Measurements from ENCODE around the gene FOCAD. TPM values are rescaled to one million over a fixed set of nuclear protein-coding genes. Genes with fewer than 3 reads are reported as not detected.

Gene FOCAD
- total RNA-seq, 1 experiment from 2014 or later: 43.3 TPM

DNA sequence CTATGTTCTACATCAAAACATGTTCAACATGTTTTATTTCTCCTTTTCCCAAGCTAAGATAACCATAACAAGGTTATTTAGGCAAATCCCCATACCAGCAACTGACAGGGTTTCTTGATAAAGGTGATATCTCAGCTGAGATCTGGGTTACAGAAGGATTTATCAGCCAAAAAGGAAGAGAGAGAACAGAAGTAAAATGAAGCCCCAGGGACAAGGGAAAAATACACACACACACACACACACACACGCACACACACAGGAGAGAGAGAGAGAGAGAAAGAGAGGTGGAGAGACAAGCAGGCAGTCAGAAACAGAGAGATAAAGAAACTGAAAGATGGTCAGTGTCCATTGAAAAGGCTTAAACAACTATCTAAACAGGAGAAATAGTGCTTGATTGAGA, 42.0 kb upstream of the FOCAD start:
- Histone ChIP-seq H3K27ac (ENCODE audit: insufficient read length, low read depth, low read length) (no peak overlapping the region), H2BK12ac (ENCODE audit: insufficient read length, low read depth, low read length) (no peak overlapping the region), H3K27me3 (ENCODE audit: insufficient read depth, low read length) (no peaks in the 10 kb centered on the region), H2BK5ac (ENCODE audit: insufficient read length, low read length) (no peak overlapping the region), H2AK5ac (ENCODE audit: insufficient read length, low read length) (no peak overlapping the region), H4K20me1 (ENCODE audit: control insufficient read depth, insufficient read depth, insufficient read length) (no peaks in the 10 kb centered on the region), H3T11ph (ENCODE audit: low read length) (no peak overlapping the region), H4K91ac (ENCODE audit: insufficient read length, low read depth, low read length) (no peak overlapping the region), H3K23ac (ENCODE audit: insufficient read length, low read depth, low read length) (no peak overlapping the region), H2AFZ (ENCODE audit: low read length) (no peak overlapping the region), H2BK20ac (ENCODE audit: low read depth, low read length, poor library complexity, severe bottlenecking) (no peak overlapping the region), H3K9me3 (ENCODE audit: control insufficient read depth, low read depth, low read length) (no peaks in the 10 kb centered on the region), H3K18ac (ENCODE audit: insufficient read length, low read depth, low read length) (no peak overlapping the region), H3K56ac (ENCODE audit: insufficient read length, low read depth, low read length) (no peak overlapping the region), H2BK15ac (ENCODE audit: low read depth, low read length) (no peak overlapping the region), H4K8ac (replicated peaks; ENCODE audit: insufficient read length, low read depth, low read length) (no peak overlapping the region), H4K5ac (ENCODE audit: insufficient read length, low read depth, low read length) (no peak overlapping the region), H3K4ac (ENCODE audit: low read depth, low read length) (no peak overlapping the region), H3K14ac (ENCODE audit: insufficient read depth, low read length) (no peak overlapping the region), H3K4me1 (ENCODE audit: insufficient read depth, low read length) (peaks cover 2% of the 10 kb centered on the region; the same call in 1 of the 2 replicates), H3K23me2 (ENCODE audit: insufficient read length, low read depth, low read length, poor library complexity, severe bottlenecking) (no peaks in the 10 kb centered on the region), H3K79me2 (ENCODE audit: insufficient read depth, low read length) (no peaks in the 10 kb centered on the region), H2BK120ac (ENCODE audit: low read depth, low read length, poor library complexity, severe bottlenecking) (no peak overlapping the region), H3K9ac (ENCODE audit: extremely low read depth, insufficient read length, low read length) (no peak overlapping the region), H3K79me1 (ENCODE audit: insufficient read depth, low read depth, low read length, poor library complexity, severe bottlenecking) (no peaks in the 10 kb centered on the region), H3K4me2 (ENCODE audit: insufficient read depth, insufficient read length, low read length) (no peak overlapping the region)
- no peak for TF ChIP-seq CTCF (conservative IDR thresholded peaks at IDR 0.05)
- no peak for DNase-seq
- Mint-ChIP-seq H3K9me3 (no peaks in the 10 kb centered on the region), H3K4me1 (peaks cover 12 to 15% of the 10 kb centered on the region in 2 experiments), H3K27ac (no peak overlapping the region), H3K27me3 (ENCODE audit: low read depth) (no peaks in the 10 kb centered on the region), H3K36me3 (ENCODE audit: insufficient read depth in 1 of 3, low read depth in 3 of 3) (no peaks in the 10 kb centered on the region), H3K4me3 (no peak overlapping the region)
- no CpG with 5 or more reads among the region's 1 CpG for WGBS (ENCODE audit: extremely low coverage, insufficient read length, low lambda C conversion rate)
